Activated T-helper 9 cell treated with anti-CD3 and anti-CD28 coated beads, Interleukin-2, amount 50 U/mL, for 16 hours (primary cell): ENCODE results near the gene GPC5.
"Not testable (repeated sequence)": the region's sequence is repeated elsewhere in the genome, so short reads cannot be mapped to it uniquely, and the experiment has no call there.

ENCODE experiments used
- DNase-seq: peaks from one replicate; pipeline ENCODE4 v3.0.0-alpha.2; 2020; ENCODE audit warnings: low read depth

GPC5 gene

DNA sequence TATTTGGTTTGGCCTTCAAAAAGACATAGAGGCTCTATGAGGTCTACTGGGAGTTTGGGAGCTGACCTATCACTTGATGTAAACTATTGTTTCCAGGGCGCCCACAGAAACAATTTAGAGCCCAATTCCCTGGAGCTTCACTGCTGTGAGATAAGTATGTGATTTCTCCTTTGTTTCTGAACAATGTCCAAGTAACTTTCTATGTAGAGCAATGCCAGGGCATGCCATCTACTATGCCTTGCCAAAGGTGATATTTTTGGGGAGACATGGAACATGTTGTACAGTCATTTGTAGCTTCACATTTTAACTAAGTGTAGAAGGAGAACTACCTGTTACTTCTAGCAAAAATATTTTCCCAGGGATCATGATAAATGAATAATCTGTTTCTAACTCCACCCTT, 872.6 kb downstream of the GPC5 start:
- DNase-seq: no peak

DNA sequence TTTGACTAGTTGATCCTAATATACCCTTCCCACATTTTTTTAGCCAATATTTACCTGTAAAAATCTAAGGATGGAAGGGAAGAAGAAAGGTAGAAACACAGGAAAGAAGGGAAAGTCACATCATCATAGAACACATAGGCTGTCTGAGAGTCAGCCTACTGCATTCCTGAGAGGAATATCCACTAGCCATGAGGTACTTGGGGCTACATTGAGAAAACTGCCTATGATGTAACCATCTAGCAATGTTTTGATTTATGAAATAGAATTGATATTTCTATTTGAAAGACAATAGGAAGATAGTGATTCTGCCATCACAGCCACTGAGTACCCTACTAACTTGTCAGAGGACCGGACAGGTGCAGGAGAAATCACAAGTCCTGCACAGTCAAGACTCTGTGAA, 873.8 kb downstream of the GPC5 start:
- no peak for DNase-seq

DNA sequence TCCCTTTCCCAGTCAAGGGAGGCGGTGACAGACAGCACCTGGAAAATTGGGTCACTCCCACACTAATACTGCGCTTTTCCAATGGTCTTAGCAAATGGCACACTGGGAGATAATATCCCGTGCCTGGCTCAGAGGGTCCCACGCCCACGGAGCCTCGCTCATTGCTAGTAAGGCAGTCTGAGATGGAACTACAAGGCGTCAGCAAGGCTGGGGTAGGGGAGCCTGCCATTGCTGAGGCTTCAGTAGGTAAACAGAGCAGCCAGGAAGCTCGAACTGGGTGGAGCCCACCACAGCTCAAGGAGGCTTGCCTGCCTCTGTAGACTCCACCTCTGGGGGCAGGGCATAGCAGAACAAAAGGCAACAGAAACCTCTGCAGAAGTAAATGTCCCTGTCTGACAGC, 882.6 kb downstream of the GPC5 start:
- not testable (repeated sequence) for DNase-seq

DNA sequence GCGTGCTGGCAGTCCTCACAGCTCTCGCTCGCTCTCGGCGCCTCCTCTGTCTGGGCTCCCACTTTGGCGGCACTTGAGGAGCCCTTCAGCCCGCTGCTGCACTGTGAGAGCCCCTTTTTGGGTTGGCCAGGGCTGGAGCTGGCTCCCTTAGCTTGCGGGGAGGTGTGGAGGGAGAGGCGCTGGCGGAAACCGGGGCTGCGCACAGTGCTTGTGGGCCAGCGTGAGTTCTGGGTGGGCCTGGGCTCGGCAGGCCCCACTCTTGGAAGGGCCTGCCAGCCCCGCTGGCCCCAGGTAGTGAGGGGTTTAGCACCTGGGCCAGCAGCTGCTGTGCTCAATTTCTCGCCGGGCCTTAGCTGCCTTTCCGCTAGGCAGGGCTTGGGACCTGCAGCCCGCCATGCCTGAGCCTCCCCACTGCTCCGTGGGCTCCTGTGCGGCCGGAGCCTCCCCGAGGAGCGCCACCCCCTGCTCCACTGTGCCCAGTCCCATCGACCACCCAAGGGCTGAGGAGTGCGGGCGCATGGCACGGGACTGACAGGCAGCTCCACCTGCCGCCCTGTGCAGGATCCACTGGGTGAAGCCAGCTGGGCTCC, 892.4 kb downstream of the GPC5 start:
- not testable (repeated sequence) for DNase-seq

DNA sequence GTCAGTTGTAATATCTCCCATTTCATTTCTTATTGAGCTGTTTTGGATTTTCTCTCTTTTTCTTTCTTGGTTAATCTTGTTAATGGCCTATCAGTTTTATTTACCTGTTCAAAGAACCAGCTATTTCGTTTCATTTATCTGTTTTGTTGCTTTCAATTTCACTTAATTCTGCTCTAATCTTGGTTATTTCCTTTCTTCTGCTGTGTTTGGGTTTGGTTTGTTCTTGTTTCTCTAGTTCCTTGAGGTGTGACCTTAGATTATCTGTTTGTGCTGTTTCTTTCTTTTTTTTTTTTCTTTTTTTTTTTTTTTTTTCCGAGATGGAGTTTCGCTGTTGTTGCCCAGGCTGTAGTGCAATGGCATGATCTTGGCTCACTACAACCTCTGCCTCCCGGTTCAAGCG, 896.1 kb downstream of the GPC5 start:
- DNase-seq: not testable (repeated sequence)

DNA sequence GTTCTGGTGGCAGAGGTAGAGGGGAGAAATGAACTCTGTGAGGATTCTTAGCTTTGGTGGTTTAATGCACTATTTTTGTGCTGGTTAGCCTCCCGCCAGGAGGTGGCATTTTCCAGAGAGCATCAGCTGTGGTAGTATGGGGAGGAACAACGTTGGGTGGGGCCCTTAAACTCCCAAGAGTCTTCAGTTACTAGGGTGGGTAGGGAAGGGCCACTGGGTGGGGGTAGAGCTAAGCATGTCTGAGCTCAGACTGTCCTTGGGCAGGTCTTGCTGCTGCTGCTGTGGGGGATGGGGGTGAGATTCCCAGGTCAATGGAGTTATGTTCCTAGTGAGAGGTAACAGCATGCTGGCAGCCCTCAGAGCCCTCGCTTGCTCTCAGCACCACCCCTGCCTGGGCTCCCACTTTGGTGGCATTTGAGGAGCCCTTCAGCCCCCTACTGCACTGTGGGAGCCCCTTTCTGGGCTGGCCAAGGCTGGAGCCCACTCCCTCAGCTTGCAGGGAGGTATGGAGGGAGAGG, 897.8 kb downstream of the GPC5 start:
- not testable (repeated sequence) for DNase-seq

DNA sequence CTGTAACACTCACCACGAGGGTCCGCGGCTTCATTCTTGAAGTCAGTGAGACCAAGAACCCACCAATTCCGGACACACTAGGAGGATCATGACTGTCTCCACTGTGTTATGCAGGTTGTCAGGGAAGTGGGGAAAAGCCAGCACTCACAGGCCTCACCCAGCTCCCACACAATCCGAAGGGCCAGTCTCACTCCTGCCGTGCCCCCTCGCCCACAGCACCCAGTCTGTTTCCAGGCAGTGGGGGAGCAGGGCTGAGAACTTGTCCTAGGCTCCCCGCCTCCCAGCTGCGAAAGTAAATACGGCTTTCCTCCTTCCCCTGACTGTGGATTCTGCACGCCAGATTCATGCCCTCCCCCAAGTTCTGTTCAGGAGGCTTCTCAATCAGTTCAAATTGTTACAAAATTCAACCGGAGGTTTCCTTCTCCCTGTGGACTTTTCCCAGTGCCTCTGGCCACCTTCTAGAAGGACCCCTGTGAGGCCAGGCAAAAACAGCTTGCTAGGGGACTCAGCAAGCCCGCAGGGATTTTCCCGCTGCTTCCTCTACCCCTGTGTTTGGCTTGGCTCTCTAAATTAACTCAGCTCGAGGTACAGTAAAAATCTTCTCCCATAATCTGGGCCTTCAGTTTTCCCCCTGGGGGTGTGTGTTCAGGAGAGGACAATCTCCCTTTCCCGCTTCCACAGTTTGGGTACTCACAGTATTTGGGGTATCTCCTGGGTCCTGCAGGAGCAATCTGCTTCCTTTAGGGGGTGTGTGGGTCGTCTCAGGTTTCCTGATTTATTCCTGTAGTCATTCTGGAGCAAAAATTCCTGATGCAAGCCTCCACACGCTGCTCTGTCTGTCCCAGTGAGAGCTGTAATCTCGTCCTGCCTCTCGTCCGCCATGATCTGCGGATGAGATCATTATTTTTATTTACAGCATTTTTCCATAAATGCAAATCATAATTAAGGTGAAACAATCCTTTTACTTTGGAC, 899.8 kb downstream of the GPC5 start:
- no peak for DNase-seq

DNA sequence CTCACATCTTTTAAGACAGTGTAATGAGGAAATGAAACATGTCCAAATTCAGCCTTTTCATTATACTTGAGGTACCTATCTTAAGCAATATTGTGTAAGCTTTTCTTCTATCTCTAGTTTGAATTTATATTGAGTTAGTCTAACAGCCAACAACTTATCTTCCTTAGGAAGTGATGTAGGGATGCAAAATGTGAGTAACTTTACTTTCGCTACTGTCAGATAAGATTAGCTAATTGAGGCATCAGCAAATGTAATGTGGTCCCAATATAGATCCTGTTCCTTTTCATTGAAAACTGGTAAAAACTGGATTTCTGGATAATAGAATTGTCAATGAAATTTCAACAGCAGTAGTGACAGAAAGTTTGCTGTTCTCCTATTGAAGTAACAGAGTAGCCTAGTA, 902.2 kb downstream of the GPC5 start:
- DNase-seq: no peak

DNA sequence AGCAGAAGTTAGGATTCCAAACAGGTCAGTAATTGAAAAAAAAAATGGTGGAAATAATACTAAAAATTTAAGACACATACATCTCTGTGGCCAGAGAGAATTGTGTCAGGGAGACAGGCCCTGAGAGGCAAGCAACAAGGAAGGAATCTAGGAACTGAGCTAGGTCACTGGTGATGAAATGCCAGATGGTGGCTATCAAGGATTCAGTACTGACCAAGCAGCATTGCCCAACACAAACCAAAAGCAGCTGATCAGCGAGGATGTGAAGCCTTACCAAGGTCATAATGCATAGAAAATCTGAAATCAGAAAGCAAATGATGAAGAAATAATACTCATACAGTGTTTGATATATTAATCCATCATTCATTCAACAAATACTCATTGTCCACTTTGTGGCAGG, 905.0 kb downstream of the GPC5 start:
- DNase-seq: no peak

DNA sequence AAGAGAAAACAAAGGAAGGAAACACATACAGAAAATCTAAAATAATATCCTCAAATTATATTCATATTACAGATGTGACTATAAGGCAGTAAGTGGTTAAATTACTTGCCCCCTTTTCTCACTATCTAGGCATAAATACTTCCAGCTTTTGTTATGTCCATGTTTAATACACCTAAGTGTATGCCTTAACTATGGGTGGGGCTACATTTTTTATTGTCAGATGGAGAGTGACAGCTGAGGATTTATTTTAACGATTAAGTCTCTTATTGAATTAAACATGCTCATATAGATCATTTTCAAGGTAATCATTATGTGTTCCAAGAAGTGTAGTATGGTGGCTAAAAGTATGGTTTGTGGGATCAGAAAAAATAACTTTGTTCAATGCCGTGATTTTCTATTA, 909.3 kb downstream of the GPC5 start:
- DNase-seq: no peak

DNA sequence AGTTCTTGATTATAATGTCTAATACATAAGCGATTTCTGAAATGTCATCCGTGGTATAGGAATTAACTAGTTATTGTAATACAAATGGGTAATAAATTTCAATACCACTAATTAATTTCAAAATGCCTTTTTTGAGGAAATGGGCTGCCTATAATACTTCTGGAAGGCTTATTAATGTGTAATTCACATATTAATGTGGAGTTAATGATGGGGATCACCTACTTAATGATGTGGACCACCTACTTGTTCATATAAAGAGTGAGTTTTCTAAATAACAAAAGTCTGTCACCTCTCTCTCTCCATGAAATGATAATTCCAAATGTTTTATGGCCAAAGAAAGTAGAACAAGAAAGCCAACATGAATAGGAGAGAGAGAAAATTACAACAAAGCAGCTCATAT, 914.4 kb downstream of the GPC5 start:
- DNase-seq: no peak

DNA sequence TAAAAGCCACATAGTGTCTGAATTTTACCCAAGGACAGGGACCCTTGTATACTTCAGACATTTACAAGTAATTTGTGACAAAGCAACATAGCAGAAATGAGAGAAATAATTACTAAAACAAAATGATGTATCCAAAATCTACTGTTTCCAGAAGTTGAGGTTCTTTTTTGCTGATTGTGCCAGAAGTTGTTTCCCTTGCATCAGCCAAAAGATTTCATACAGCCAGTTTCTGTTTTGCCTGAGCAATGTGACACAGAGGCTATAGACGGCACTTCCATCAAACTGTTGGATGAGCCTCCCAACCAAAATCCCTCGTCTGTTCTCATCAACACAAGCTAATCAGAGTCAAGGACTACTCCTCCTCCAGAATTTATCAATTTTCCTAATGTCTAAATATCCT, 915.0 kb downstream of the GPC5 start:
- DNase-seq: no peak

DNA sequence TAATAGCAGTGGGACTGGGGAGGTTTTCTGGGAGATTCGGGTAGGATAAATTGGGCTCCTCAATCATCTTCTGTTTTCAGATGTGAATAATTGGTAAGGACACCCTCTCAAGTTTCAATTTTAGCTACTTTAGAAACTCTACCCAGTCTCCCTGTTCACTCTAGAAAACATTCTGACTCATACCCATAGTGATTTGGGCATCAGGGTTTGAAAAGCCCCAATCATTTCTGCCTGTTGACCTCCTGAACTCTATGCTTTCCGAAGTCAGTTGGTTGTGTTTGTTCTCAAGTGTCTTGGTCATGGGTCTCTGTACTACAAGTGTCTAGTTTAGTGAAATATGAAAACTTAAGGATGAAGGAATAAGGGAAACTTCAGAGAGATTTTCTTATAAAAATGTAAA, 916.8 kb downstream of the GPC5 start:
- DNase-seq: no peak

DNA sequence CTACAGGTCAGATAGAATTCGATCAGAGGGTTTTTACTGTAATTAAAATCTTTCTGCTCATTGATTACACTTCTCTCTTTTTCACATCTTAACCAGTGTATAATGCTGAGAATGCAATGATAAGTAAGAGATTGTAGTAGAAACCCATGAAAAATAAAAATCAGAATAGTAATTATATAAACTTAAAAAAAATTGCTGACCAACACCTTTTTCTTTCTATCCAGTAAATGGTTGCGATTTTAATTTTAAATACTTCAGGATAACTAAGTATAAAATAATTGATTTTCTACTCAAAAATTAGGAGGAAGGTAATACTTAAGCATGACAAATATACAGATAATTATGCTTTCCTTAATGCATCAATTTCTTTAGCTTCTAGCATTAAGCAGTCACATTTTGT, 917.6 kb downstream of the GPC5 start:
- DNase-seq: no peak

DNA sequence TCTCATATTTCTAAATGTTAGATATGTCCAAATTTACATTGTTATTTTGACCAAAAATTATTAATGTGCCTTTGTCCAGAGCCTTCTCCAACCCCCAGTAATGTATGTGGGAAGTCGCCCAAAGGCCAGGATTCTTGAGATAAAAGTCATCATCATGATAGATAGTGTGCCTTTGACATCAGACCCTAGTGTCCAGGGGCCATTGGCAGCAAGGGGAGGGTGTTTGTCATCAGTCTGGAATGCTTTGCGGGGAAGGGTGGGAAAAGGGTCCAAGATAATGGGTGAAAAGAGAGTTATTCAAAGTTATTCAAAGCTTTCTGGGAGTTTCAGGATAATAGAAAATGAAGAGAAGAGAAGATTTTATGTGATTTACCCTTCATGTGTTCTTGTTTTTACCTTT, 918.6 kb downstream of the GPC5 start:
- no peak for DNase-seq

DNA sequence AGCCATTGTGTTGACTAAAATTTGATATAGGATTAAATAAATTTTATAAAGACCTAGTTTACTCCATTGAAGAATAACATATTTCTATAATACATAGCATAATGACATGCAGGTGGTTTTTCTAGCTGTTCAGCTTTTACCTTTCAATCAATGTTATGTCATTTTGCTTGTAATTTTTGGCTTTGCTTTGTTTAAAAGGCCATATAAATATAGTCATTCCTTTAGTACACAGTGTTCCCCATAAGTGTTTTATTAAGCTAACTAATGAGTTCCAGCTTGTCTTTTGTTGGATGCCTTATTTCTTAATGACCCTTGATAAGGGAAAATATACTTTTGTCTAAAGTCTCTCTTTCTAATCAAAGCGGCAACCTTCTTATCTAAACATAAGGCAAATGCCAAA, 921.9 kb downstream of the GPC5 start:
- DNase-seq: no peak

DNA sequence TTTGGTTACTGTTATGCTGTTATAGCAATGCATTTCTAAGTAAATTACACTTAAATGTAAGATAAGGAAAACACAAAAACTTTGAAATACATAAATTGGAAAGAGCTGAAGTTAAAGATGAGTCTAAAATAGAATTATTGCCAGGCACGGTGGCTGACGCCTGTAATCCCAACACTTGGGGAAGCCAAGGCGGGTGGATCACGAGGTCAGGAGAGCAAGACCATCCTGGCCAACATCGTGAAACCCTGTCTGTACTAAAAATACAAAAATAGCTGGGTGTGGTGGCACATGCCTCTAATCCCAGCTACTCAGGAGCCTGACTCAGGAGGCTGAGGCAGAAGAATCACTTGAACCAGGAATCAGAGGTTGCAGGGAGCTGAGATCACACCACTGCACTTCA, 922.8 kb downstream of the GPC5 start:
- DNase-seq: no peak

DNA sequence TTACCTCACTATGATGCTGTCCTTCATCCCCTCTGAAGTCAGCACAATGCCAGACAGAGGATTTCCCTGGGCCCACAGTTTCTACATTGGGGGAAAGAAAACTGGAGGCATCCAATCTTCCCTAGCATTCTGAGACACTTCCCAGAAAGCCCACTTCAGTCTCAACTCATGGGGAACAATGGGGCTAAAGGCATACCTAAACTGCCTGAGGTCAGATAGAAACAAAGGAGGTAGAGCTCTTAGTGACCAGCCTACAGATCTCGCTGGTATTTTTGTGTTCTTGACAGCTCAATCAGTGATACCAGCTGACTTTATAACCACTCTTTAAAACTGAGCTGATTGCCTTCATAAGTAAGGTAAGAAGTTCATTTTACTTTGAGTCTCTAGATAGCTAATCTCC, 947.2 kb downstream of the GPC5 start:
- DNase-seq: no peak

DNA sequence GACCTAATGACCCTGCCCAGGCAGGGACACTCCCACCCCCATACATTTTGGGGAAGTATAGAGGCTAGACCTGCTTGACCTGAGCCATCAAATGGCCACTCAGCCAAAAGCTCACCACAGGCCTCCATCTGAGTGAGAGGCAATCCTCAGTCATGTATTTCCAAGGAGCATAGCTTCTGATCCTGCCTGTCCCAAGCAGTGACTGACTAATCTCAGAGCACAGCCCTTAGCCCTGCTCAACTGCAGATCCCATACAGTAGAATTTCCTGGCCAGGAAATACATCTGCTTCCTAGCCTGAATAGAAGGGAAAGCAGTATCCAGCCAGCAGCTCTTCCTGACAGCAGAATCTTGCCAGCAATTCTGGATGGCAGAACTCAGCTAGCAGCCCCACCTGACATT, 947.6 kb downstream of the GPC5 start:
- no peak for DNase-seq

DNA sequence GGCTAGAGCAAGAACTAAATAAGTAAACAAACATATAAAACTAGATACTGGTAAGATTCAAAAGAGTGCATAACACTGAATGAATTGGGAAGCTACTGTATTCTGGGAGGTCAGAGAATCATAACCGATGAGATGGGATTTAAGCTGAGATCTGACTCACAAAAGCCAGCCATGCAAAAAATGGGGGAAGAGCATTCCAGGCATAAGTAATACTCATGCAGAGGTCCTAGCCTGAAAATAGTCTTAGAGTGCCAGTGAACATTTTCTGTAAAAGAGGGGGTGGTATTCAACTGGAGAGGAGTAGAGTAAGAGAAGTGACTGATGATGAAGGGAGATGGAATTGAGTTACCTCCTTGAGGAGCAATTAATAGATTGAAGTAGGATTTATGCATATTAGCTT, 956.2 kb downstream of the GPC5 start:
- DNase-seq: no peak

DNA sequence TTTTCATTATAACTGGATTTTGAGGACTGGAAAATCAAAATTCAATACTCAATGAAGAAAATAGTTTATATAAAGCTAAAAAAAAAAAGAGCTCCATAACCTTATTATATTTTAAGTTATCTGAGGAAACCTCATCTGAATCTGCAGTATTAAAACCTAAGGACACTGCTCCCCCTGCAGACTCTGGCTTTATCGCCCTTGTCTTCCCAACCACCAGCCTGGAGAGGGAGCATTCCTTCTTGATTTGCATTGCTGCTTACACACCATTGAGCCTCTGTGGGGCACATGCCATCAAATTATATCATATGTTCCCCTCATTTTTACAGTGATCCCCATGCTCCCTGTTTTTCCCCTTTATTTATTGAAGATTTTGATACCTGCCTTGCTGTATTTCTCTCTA, 956.8 kb downstream of the GPC5 start:
- no peak for DNase-seq

DNA sequence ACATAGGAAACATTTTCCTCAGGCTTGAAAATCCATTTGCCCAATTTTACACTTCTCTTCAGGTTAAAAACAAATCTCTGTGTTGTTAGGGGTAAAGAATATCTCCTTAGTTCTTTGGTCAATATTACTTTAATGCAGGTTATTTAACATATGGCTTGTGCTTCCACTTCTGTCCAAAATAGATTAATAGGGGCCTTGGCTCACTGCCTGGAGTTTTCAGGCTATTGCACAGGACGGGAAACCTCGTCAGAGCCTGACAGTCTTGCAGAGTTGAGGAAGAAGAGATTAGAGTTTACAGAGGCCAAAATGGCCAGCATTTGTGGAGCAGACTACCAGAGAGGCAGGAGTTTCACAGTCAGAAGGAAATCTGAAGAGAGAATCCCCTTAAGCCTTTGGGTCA, 964.3 kb downstream of the GPC5 start:
- DNase-seq: no peak

DNA sequence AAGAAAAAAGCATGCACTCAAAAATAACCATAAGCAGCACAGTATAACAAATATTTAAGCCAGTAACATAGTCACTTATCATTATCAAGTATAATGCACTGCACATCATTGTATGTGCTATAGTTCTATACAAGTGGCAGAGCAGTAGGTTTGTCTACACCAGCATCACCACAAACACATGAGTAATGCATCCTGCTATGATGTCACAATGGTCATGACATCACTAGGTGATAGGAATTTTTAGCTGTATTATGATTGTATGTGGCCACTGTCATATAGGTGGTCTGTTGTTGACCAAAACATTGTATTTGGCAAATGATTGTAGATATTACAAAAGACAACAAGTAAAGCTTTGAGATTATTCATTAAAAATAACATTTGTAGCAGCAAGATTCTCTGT, 967.5 kb downstream of the GPC5 start:
- DNase-seq: no peak

DNA sequence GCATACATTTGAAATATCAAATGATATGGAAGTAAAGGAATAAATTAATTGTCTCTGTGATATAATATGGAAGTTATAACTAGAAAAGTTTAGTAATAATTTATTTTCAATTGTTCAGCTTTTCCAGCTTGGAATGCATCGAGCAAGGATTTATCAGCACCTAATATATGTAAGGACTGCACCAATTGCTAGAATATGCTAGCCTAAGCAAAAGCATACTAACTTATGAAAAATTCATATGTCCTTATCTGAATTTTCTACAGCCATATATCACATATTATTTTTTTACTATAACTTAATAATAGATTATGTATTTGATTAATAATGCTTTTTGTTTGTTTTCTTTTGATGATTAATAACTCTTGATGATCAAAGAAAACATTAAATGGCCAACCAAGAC, 979.0 kb downstream of the GPC5 start:
- no peak for DNase-seq
